SK-N-SH treated with all-trans-retinoic acid at 6 μM for 48 hours (cell line): Measurements from ENCODE around the gene C3orf49.

Experiments used
- ARNTL ChIP-seq: fragments of 450-650 bp; formaldehyde crosslinking; IDR thresholded peaks from 2 replicates; pipeline ENCODE4 v1.5.0; 2020; ENCODE audit warnings: low read depth, mild to moderate bottlenecking, moderate library complexity, borderline replicate concordance
- ISL1 ChIP-seq: fragments of 250-450 bp; sonication (Bioruptor Pico); IDR thresholded peaks from 2 replicates; pipeline ENCODE4 v2.1.2; 2022; ENCODE audit warnings: mild to moderate bottlenecking, moderate library complexity
- RARB ChIP-seq: fragments of 250-450 bp; sonication (Bioruptor Pico); IDR thresholded peaks from 2 replicates; pipeline ENCODE4 v1.8.0; 2021; ENCODE audit warnings: mild to moderate bottlenecking, moderate library complexity

DNA sequence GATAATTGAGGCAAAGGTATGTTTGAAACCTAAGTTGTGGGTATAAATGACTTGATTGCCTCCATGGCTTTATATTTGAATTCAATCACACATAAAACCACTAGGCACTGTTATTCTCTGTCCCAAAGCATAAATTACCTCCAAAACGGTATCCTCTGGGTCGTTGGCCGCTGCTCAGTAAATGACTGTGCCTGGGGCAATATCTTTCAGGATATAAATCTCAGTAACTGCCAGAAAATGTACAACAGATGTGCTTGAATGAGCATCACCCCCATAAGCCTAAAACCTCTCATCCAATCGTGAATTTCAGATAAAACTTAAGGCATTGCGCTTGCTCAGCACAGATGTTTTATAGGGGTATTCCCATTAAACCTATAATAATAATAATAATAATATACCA is 19.0 kb upstream of the C3orf49 start:
- TF ChIP-seq ARNTL (CRISPR knock-in tag) (no peak), RARB (no peak), ISL1 (CRISPR knock-in tag) (no peak)
